ENCODE data around the gene KCNH2.
A peak's percentile ranks its signal among the peaks of the same experiment; 100 is the strongest.

KCNH2 gene

GRCh38 chr7:150947761-150948651 lies 30.1 kb downstream of the KCNH2 start:
- no peak for DNase-seq

- DNase-seq = no peak
Observed at GRCh38 chr7:150947241-150947745, 30.8 kb downstream of the KCNH2 start.

GRCh38 chr7:150946421-150947240 lies 31.5 kb downstream of the KCNH2 start:
- no peak for DNase-seq

- DNase-seq = no peak
Observed at GRCh38 chr7:150945853-150946420, 32.2 kb downstream of the KCNH2 start.

- DNase-seq = no peak
Observed at GRCh38 chr7:150945171-150945852, 32.8 kb downstream of the KCNH2 start.

- DNase-seq = no peak
Observed at GRCh38 chr7:150944066-150945042, 33.8 kb downstream of the KCNH2 start.

- no peak for DNase-seq
Observed at GRCh38 chr7:150943453-150943814, 34.7 kb downstream of the KCNH2 start.

- DNase-seq = no peak
Observed at GRCh38 chr7:150942591-150943452, 35.3 kb downstream of the KCNH2 start.

- peak; percentile 41 for DNase-seq
Observed at GRCh38 chr7:150942001-150942590, 36.0 kb downstream of the KCNH2 start.

- peak; percentile 41 for DNase-seq
Observed at GRCh38 chr7:150941351-150942000, 36.6 kb downstream of the KCNH2 start.

- DNase-seq = peak; percentile 83
Observed at GRCh38 chr7:150940431-150941102, 37.6 kb downstream of the KCNH2 start.

- DNase-seq = no peak
Observed at GRCh38 chr7:150939466-150939865, 38.7 kb downstream of the KCNH2 start.

- no peak for DNase-seq
Observed at GRCh38 chr7:150939052-150939451, 39.1 kb downstream of the KCNH2 start.

GRCh38 chr7:150938566-150938965 lies 39.6 kb downstream of the KCNH2 start:
- DNase-seq = no peak

GRCh38 chr7:150937848-150938561 lies 40.1 kb downstream of the KCNH2 start:
- no peak for DNase-seq

GRCh38 chr7:150936018-150936417 lies 42.1 kb downstream of the KCNH2 start:
- no peak for DNase-seq

GRCh38 chr7:150935149-150935548 lies 43.0 kb downstream of the KCNH2 start:
- no peak for DNase-seq

GRCh38 chr7:150934045-150934766 lies 43.9 kb downstream of the KCNH2 start:
- DNase-seq = no peak

Measured in NCI-H345 (cell line).